LNCaP clone FGC (cell line): ENCODE measurements around the gene ZBTB20.
A peak's percentile ranks its signal among the peaks of the same experiment; 100 is the strongest.

Experiments used
- DNase-seq: peaks from one replicate; pipeline ENCODE4 v3.0.0-alpha.2; 2011; ENCODE audit warnings: low read depth
- H3K4me3 ChIP-seq: 2 replicates; pipeline ENCODE4 v1.5.1; 2011; ENCODE audit warnings: mild to moderate bottlenecking, low read depth, low read length, control low read depth
- CTCF ChIP-seq: IDR thresholded peaks from 2 replicates; pipeline ENCODE4 v1.5.1; 2012; ENCODE audit warnings: mild to moderate bottlenecking; ENCODE audit not compliant: control insufficient read depth, insufficient read depth; ENCODE audit errors: extremely low read depth

Gene ZBTB20

GRCh38 chr3:115169808-115170207 lies 22.7 kb upstream of the ZBTB20 start:
- no peak for DNase-seq
- no peak overlapping the region for H3K4me3 ChIP-seq
- TF ChIP-seq CTCF: peak; percentile 20; the same call in 1 of the 2 replicates

- H3K4me3 ChIP-seq: no peak overlapping the region
- no peak for DNase-seq
- no peak for TF ChIP-seq CTCF
Observed at GRCh38 chr3:115165701-115166100, 18.6 kb upstream of the ZBTB20 start.

GRCh38 chr3:115165266-115165665 lies 18.2 kb upstream of the ZBTB20 start:
- no peak overlapping the region for H3K4me3 ChIP-seq
- no peak for TF ChIP-seq CTCF
- DNase-seq: no peak

GRCh38 chr3:115164374-115165221 lies 17.5 kb upstream of the ZBTB20 start:
- no peak for TF ChIP-seq CTCF
- H3K4me3 ChIP-seq: no peak overlapping the region
- DNase-seq: no peak

GRCh38 chr3:115162759-115163158 lies 15.7 kb upstream of the ZBTB20 start:
- no peak for TF ChIP-seq CTCF
- no peak overlapping the region for H3K4me3 ChIP-seq
- DNase-seq: no peak

- no peak for DNase-seq
- TF ChIP-seq CTCF: no peak
Observed at GRCh38 chr3:115161866-115162265, 14.8 kb upstream of the ZBTB20 start.

More at GRCh38 chr3:115161866-115162265, 14.8 kb upstream of the ZBTB20 start:
- no peak overlapping the region for H3K4me3 ChIP-seq
